DND-41 (cell line): ENCODE data around the gene TBC1D22A.

Experiments used
- ATAC-seq: fragments of 200-7000 bp; cut with Tn5 transposase; 3 replicates; pipeline ENCODE4 v1.9.1; 2021; ENCODE audit warnings: low read depth; ENCODE audit not compliant: insufficient read depth
- DNase-seq: peaks from one replicate; pipeline ENCODE4 v3.0.0-alpha.2; 2020
- H2AFZ ChIP-seq: 2 replicates; pipeline ENCODE4 v1.6.0; 2012; ENCODE audit warnings: low read depth, low read length
- H3K27ac ChIP-seq: 2 replicates; pipeline ENCODE4 v1.5.1; 2012; ENCODE audit warnings: low read length, inconsistent platforms
- H3K27me3 ChIP-seq: fragments of 200-600 bp; sonication (generic); 2 replicates; pipeline ENCODE4 v1.6.0; 2012; ENCODE audit warnings: low read length, mild to moderate bottlenecking, inconsistent platforms; ENCODE audit not compliant: insufficient read depth, poor library complexity
- H3K36me3 ChIP-seq: 2 replicates; pipeline ENCODE4 v1.5.1; 2012; ENCODE audit warnings: low read length, inconsistent platforms; ENCODE audit not compliant: insufficient read depth
- H3K4me1 ChIP-seq: 2 replicates; pipeline ENCODE4 v1.5.1; 2012; ENCODE audit warnings: mild to moderate bottlenecking, low read length; ENCODE audit not compliant: insufficient read depth
- H3K4me2 ChIP-seq: 2 replicates; pipeline ENCODE4 v1.6.0; 2012; ENCODE audit warnings: mild to moderate bottlenecking, moderate library complexity, low read length, inconsistent platforms; ENCODE audit not compliant: insufficient read depth
- H3K4me3 ChIP-seq, 2 experiments: fragments of 200-600 bp in 1 of 2; shearing (Covaris generic) in 1 of 2; 2 replicates each; pipeline ENCODE4 v1.5.1; 2012 to 2016; ENCODE audit warnings: inconsistent platforms in 2 of 2, low read length in 2 of 2, mild to moderate bottlenecking in 2 of 2, low read depth in 1 of 2, moderate library complexity in 1 of 2
- H3K79me2 ChIP-seq: 2 replicates; pipeline ENCODE4 v1.6.0; 2012; ENCODE audit warnings: low read length, inconsistent platforms; ENCODE audit not compliant: insufficient read depth
- H3K9ac ChIP-seq: 2 replicates; pipeline ENCODE4 v1.6.0; 2012; ENCODE audit warnings: low read depth, mild to moderate bottlenecking, inconsistent platforms, low read length, moderate library complexity
- H3K9me3 ChIP-seq: 2 replicates; pipeline ENCODE4 v1.5.1; 2012; ENCODE audit warnings: low read length, moderate library complexity, mild to moderate bottlenecking, inconsistent platforms; ENCODE audit not compliant: insufficient read depth, severe bottlenecking
- H4K20me1 ChIP-seq: 2 replicates; pipeline ENCODE4 v1.6.0; 2012; ENCODE audit warnings: low read length; ENCODE audit not compliant: insufficient read depth
- EZH2 ChIP-seq: IDR thresholded peaks from 3 replicates; pipeline ENCODE4 v1.6.1; 2012; ENCODE audit warnings: borderline replicate concordance, low read depth, mild to moderate bottlenecking, moderate library complexity, low read length, inconsistent platforms; ENCODE audit not compliant: severe bottlenecking
- TF ChIP-seq, protein P1 (sequence below): IDR thresholded peaks from 2 replicates; pipeline ENCODE4 v1.5.1; 2012; ENCODE audit warnings: borderline replicate concordance, low read length, moderate library complexity, mild to moderate bottlenecking; ENCODE audit not compliant: poor library complexity, severe bottlenecking; ENCODE audit errors: extremely low read depth

Gene TBC1D22A

DNA sequence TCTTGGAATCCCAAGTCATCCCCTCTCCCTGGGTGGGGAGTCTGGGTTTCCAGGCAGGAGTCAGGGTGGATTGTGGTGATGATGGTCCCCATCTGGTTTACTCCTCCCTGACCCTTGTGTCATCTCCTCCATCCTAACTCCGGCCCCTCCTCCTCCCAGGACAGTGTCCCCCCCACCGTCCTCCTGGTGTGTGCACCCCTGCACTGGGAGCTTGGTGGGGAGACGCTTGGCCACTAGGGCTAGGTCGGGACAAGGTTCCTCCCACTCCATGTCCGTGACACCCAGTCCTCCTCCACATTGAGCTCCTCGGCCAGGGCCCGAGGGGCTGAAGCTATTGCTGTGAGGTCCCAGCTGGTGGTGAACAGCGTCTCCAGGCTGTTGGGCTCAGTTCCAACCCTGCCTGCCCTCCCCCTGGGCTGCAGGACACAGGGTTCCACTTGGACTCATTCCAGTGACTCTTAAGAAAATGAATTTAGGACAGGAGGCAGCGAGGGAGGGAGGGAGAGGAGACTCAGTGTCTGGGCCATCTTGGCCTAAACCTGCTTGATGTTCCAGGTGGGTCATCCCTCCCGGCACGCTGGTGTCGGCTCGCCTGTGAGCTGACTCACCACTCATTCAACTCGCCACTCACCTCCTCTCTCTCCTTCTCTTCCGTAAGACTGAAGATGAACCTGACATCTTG lies 433.2 kb downstream of the TBC1D22A start:
- Histone ChIP-seq H3K27me3 (no peaks in the 10 kb centered on the region), H2AFZ (no peak overlapping the region), H3K27ac (no peak overlapping the region), H3K79me2 (no peaks in the 10 kb centered on the region), H3K9ac (no peak overlapping the region), H3K9me3 (no peaks in the 10 kb centered on the region), H3K4me2 (no peak overlapping the region), H3K4me3 (no peak overlapping the region), H4K20me1 (peaks cover 3% of the 10 kb centered on the region), H3K36me3 (no peaks in the 10 kb centered on the region), H3K4me1 (no peaks in the 10 kb centered on the region)
- TF ChIP-seq, protein P1, sequence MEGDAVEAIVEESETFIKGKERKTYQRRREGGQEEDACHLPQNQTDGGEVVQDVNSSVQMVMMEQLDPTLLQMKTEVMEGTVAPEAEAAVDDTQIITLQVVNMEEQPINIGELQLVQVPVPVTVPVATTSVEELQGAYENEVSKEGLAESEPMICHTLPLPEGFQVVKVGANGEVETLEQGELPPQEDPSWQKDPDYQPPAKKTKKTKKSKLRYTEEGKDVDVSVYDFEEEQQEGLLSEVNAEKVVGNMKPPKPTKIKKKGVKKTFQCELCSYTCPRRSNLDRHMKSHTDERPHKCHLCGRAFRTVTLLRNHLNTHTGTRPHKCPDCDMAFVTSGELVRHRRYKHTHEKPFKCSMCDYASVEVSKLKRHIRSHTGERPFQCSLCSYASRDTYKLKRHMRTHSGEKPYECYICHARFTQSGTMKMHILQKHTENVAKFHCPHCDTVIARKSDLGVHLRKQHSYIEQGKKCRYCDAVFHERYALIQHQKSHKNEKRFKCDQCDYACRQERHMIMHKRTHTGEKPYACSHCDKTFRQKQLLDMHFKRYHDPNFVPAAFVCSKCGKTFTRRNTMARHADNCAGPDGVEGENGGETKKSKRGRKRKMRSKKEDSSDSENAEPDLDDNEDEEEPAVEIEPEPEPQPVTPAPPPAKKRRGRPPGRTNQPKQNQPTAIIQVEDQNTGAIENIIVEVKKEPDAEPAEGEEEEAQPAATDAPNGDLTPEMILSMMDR, result no peak
- no peak for TF ChIP-seq EZH2
- DNase-seq (no peak), ATAC-seq (no peak)

DNA sequence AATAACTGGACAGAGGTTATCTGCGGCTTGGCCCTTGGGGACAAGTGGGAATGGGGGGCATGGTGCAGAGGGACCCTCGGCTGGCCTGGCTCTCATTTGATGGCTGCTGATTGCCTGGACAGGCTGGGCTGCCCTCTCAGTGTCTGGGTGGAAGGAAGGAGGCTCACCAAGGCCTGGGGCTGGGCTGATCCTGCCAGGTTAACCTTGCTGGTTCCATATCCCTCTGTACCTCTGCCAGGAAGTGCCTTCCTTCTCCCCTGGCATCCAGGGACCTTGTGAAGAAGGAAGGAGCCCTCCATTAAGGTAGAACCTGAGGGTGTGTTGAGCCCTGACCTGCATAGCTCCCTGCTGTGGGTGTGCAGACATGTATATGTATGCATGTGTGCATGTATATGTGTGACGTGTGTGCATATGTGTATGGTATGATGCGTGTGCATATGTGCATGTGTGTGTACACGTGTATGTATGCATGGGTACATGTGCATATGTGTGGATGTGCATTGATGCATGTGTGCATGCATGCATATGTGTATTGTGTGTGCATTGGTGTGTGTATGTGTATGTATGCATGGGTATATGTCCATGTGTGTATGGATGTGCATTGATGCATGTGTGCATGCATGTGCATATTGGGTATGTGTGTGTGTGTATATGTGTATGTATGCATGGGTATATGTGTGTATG lies 433.9 kb downstream of the TBC1D22A start:
- no peak overlapping the region for H3K4me2 ChIP-seq
- H3K79me2 ChIP-seq, result no peaks in the 10 kb centered on the region
- no peaks in the 10 kb centered on the region for H3K36me3 ChIP-seq
- H3K4me3 ChIP-seq, result no peak overlapping the region
- H3K4me1 ChIP-seq, result no peaks in the 10 kb centered on the region
- peaks cover 3% of the 10 kb centered on the region for H4K20me1 ChIP-seq
- no peak overlapping the region for H2AFZ ChIP-seq
- TF ChIP-seq EZH2, result no peak
- TF ChIP-seq, protein P1, result no peak
- H3K9ac ChIP-seq, result no peak overlapping the region
- DNase-seq (no peak), ATAC-seq (no peak)
- no peaks in the 10 kb centered on the region for H3K9me3 ChIP-seq
- no peaks in the 10 kb centered on the region for H3K27me3 ChIP-seq
- no peak overlapping the region for H3K27ac ChIP-seq

DNA sequence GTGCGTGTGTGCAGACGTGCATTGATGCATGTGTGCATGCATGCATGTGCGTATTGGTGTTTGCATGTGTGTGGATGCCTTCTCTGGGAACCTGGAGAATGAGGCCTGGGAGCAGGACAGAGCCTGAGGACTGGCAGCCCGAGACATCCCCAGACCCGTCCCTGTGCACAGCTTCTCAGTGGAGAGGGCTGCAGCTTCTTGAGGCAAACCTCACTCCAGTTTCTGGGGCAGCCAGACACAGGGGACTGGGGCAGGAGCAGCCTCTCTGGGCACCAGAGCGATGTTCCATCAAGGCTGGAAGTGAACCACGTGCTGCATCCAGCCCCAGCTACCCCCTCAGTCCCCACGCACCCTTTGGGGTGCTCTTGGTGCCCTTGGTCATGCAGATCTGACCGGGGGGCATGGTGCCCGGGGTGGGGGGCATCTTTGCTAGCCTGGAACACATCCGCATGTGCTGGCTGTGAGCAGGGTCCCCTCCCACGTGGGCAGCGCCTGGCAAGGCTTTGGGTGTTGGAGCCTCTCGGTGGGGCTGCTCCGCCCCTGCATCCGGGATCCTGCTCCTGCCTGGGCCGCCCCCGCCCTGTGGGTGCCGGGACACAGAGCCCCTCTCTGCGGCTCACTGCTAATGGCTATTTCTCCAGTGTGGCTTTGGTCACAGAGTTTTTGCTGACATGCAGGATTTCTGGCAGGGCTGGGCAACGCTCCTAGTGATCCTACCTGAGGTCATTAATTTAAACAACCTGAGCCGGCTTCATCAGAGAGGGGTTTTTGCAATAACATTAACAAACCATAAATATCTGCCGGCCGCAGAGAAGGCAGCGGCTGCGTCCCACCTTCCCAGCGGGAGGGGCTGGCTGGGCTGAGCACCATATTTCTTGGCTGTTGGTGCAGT lies 434.7 kb downstream of the TBC1D22A start:
- no peak overlapping the region for H3K27ac ChIP-seq
- no peaks in the 10 kb centered on the region for H3K4me1 ChIP-seq
- H3K79me2 ChIP-seq, result no peaks in the 10 kb centered on the region
- H3K4me3 ChIP-seq, result no peak overlapping the region
- no peak for DNase-seq
- H3K4me2 ChIP-seq, result no peak overlapping the region
- peaks cover 3% of the 10 kb centered on the region for H4K20me1 ChIP-seq
- no peak overlapping the region for H2AFZ ChIP-seq
- H3K9me3 ChIP-seq, result no peaks in the 10 kb centered on the region
- no peaks in the 10 kb centered on the region for H3K36me3 ChIP-seq
- TF ChIP-seq EZH2, result no peak
- TF ChIP-seq, protein P1, result no peak
- H3K9ac ChIP-seq, result no peak overlapping the region
- H3K27me3 ChIP-seq, result no peaks in the 10 kb centered on the region
- ATAC-seq, result no peak
